ENCODE data around the gene MRPS18C. TPM values are rescaled to one million over a fixed set of nuclear protein-coding genes. Genes with fewer than 3 reads are reported as not detected.
"Not testable (repeated sequence)": the region's sequence is repeated elsewhere in the genome, so short reads cannot be mapped to it uniquely, and the experiment has no call there.

MRPS18C gene
- total and polyA plus RNA-seq, 2 experiments from 2014 or later, result 14.6 to 116 TPM

GRCh38 chr4:83498187-83498586, 42.3 kb downstream of the MRPS18C start:
- no peak for TF ChIP-seq CTCF (IDR thresholded peaks at IDR 0.05; ENCODE audit: low read depth, low read length)
- Histone ChIP-seq H3K9me3 (ENCODE audit: low read depth) (no peaks in the 10 kb centered on the region), H3K4me3 (no peak overlapping the region), H3K27me3 (no peaks in the 10 kb centered on the region), H3K4me1 (ENCODE audit: low read depth) (peaks cover 11% of the 10 kb centered on the region), H3K36me3 (no peaks in the 10 kb centered on the region), H3K27ac (peak overlapping the region; percentile 86)
- no peak for DNase-seq (ENCODE audit: low read depth in 1 of 2, low spot score in 1 of 2)

- H3K27me3 ChIP-seq; H3K36me3 ChIP-seq; H3K9me3 ChIP-seq (ENCODE audit: low read depth); DNase-seq (ENCODE audit: low read depth in 1 of 2, low spot score in 1 of 2); H3K4me3 ChIP-seq; H3K27ac ChIP-seq; H3K4me1 ChIP-seq (ENCODE audit: low read depth): not testable (repeated sequence)
Measured at GRCh38 chr4:83501671-83502070, 45.8 kb downstream of the MRPS18C start.

- no peaks in the 10 kb centered on the region for H3K4me1 ChIP-seq (ENCODE audit: low read depth)
- no peaks in the 10 kb centered on the region for H3K27me3 ChIP-seq
- no peaks in the 10 kb centered on the region for H3K9me3 ChIP-seq (ENCODE audit: low read depth)
- DNase-seq (ENCODE audit: low read depth in 1 of 2, low spot score in 1 of 2), result no peak
- no peaks in the 10 kb centered on the region for H3K36me3 ChIP-seq
- TF ChIP-seq CTCF (IDR thresholded peaks at IDR 0.05; ENCODE audit: low read depth, low read length), result no peak
- no peak overlapping the region for H3K4me3 ChIP-seq
- H3K27ac ChIP-seq, result no peak overlapping the region
Measured at GRCh38 chr4:83503974-83504373, 48.1 kb downstream of the MRPS18C start.

GRCh38 chr4:83504503-83504902, 48.6 kb downstream of the MRPS18C start:
- Histone ChIP-seq H3K4me3 (no peak overlapping the region), H3K9me3 (ENCODE audit: low read depth) (no peaks in the 10 kb centered on the region), H3K4me1 (ENCODE audit: low read depth) (no peaks in the 10 kb centered on the region), H3K36me3 (no peaks in the 10 kb centered on the region), H3K27me3 (no peaks in the 10 kb centered on the region), H3K27ac (no peak overlapping the region)
- DNase-seq (ENCODE audit: low read depth in 1 of 2, low spot score in 1 of 2), result no peak
- no peak for TF ChIP-seq CTCF (IDR thresholded peaks at IDR 0.05; ENCODE audit: low read depth, low read length)

DNA sequence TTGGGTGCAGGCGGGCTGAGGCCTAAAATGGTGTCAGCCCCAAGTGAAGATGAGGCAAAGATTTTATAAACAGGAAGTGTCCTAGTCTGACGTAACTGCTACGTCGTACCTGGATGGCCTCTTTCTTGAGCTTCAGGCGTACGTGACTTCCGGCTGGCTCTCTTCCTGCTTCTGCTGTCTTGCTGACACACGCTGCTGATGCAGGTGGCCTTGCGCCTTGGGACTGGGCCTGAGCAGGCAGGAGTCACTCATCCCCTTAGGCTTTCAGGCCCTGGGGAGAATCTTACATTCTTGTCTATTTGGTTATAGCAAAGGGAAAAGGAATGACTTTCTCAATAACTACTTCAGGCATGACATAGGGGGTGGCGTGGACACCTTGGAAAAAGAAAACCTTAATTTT, 49.1 kb downstream of the MRPS18C start:
- no peak overlapping the region for H3K27ac ChIP-seq
- no peaks in the 10 kb centered on the region for H3K36me3 ChIP-seq
- no peaks in the 10 kb centered on the region for H3K27me3 ChIP-seq
- no peak overlapping the region for H3K4me3 ChIP-seq
- TF ChIP-seq CTCF (IDR thresholded peaks at IDR 0.05; ENCODE audit: low read depth, low read length), result no peak
- H3K4me1 ChIP-seq (ENCODE audit: low read depth), result no peaks in the 10 kb centered on the region
- H3K9me3 ChIP-seq (ENCODE audit: low read depth), result no peaks in the 10 kb centered on the region
- no peak for DNase-seq (ENCODE audit: low read depth in 1 of 2, low spot score in 1 of 2)

DNA sequence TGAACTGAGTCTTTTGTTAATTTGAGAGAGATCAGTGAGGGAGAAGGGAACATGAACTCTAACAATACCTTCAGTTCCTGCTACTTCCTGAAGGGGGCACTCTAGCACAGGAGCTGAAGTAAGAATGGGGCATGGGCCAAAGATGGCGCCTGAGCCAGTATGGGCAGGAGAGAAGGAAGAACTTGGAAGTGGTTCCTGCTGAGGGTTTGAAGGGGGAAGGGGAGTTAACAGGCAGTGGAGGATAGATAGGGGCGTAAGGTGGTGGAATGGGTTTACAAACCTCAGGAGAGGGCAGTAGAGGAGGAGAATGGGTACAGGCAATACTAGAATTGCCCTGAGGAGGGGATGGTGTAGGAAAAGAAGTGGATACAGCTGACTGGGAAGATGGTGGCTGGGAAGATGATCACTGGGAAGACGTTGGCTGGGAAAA, 53.3 kb downstream of the MRPS18C start:
- H3K9me3 ChIP-seq (ENCODE audit: low read depth); H3K4me1 ChIP-seq (ENCODE audit: low read depth); H3K36me3 ChIP-seq; H3K27ac ChIP-seq; H3K27me3 ChIP-seq; H3K4me3 ChIP-seq: not testable (repeated sequence)
- DNase-seq (ENCODE audit: low read depth in 1 of 2, low spot score in 1 of 2), result peak; percentile 28 to 76
- TF ChIP-seq CTCF (IDR thresholded peaks at IDR 0.05; ENCODE audit: low read depth, low read length), result peak; percentile 65
